SK-N-SH treated with all-trans-retinoic acid at 6 μM for 48 hours (cell line): Measurements from ENCODE around the gene ZHX3.

Experiments
- ISL1 ChIP-seq: fragments of 250-450 bp; sonication (Bioruptor Pico); IDR thresholded peaks from 2 replicates; pipeline ENCODE4 v2.1.2; 2022; ENCODE audit warnings: mild to moderate bottlenecking, moderate library complexity
- PATZ1 ChIP-seq: fragments of 250-450 bp; sonication (Bioruptor Pico); IDR thresholded peaks from 2 replicates; pipeline ENCODE4 v1.8.0; 2020; ENCODE audit warnings: mild to moderate bottlenecking, moderate library complexity, borderline replicate concordance
- POU6F1 ChIP-seq: fragments of 250-450 bp; sonication (Bioruptor Pico); IDR thresholded peaks from 2 replicates; pipeline ENCODE4 v1.8.0; 2021; ENCODE audit warnings: low read depth, mild to moderate bottlenecking, moderate library complexity, borderline replicate concordance
- ZC3H10 ChIP-seq: fragments of 250-450 bp; sonication (Bioruptor Pico); IDR thresholded peaks from 2 replicates; pipeline ENCODE4 v1.5.1; 2021; ENCODE audit warnings: mild to moderate bottlenecking, moderate library complexity
- ZFP3 ChIP-seq: fragments of 250-450 bp; sonication (Bioruptor Pico); IDR thresholded peaks from 2 replicates; pipeline ENCODE4 v1.5.0; 2020; ENCODE audit warnings: mild to moderate bottlenecking, moderate library complexity
- ZFP30 ChIP-seq: fragments of 450-650 bp; formaldehyde crosslinking; IDR thresholded peaks from 2 replicates; pipeline ENCODE4 v1.5.0; 2022; ENCODE audit warnings: mild to moderate bottlenecking, moderate library complexity
- ZNF70 ChIP-seq: fragments of 450-650 bp; formaldehyde crosslinking; IDR thresholded peaks from 2 replicates; pipeline ENCODE4 v1.5.0; 2020; ENCODE audit warnings: mild to moderate bottlenecking, moderate library complexity
- ZNF8 ChIP-seq: fragments of 450-650 bp; formaldehyde crosslinking; IDR thresholded peaks from 2 replicates; pipeline ENCODE4 v1.5.0; 2020; ENCODE audit warnings: mild to moderate bottlenecking, moderate library complexity

- no peak for TF ChIP-seq ZC3H10 (CRISPR knock-in tag)
- no peak for TF ChIP-seq ZFP3
- no peak for TF ChIP-seq POU6F1 (CRISPR knock-in tag)
- TF ChIP-seq ISL1 (CRISPR knock-in tag): no peak
- no peak for TF ChIP-seq PATZ1 (CRISPR knock-in tag)
- no peak for TF ChIP-seq ZNF70
- TF ChIP-seq ZFP30 (CRISPR knock-in tag): no peak
- no peak for TF ChIP-seq ZNF8
Measured at GRCh38 chr20:41224281-41224680, 93.2 kb downstream of the ZHX3 start.
